Smooth muscle cell (in vitro differentiated cells): ENCODE measurements around the gene SYT7. TPM values are rescaled to one million over a fixed set of nuclear protein-coding genes. Genes with fewer than 3 reads are reported as not detected.

ENCODE experiments used
- DNase-seq: peaks from one replicate; lab custom pipeline; 2025; ENCODE audit not compliant: unreplicated experiment; lab: John Stamatoyannopoulos, UW
- H2AFZ ChIP-seq: fragments of 200-600 bp; sonication (generic); 2 replicates; pipeline ENCODE4 v1.6.0; 2016; ENCODE audit warnings: antibody characterized with exemption, low read depth, mild to moderate bottlenecking
- H3F3A ChIP-seq: fragments of 200-600 bp; sonication (generic); 2 replicates; pipeline ENCODE4 v1.6.0; 2017; ENCODE audit warnings: antibody characterized with exemption, low read depth
- H3K27ac ChIP-seq: fragments of 200-600 bp; sonication (generic); 2 replicates; pipeline ENCODE4 v1.5.1; 2016; ENCODE audit warnings: low read depth, mild to moderate bottlenecking
- H3K27me3 ChIP-seq: fragments of 200-600 bp; sonication (generic); 2 replicates; pipeline ENCODE4 v1.6.1; 2016; ENCODE audit warnings: low read depth, mild to moderate bottlenecking
- H3K36me3 ChIP-seq: fragments of 200-600 bp; sonication (generic); 2 replicates; pipeline ENCODE4 v1.5.1; 2016; ENCODE audit warnings: low read depth
- H3K4me1 ChIP-seq: fragments of 200-600 bp; sonication (generic); 2 replicates; pipeline ENCODE4 v1.5.1; 2016; ENCODE audit warnings: low read depth
- H3K4me2 ChIP-seq: fragments of 200-600 bp; sonication (generic); 2 replicates; pipeline ENCODE4 v1.6.0; 2016; ENCODE audit warnings: mild to moderate bottlenecking
- H3K4me3 ChIP-seq: fragments of 200-600 bp; sonication (generic); 2 replicates; pipeline ENCODE4 v1.5.1; 2016; ENCODE audit warnings: mild to moderate bottlenecking
- H3K79me2 ChIP-seq: fragments of 200-600 bp; sonication (generic); 2 replicates; pipeline ENCODE4 v1.6.0; 2016; ENCODE audit warnings: low read depth, mild to moderate bottlenecking
- H3K9ac ChIP-seq: fragments of 200-600 bp; sonication (generic); 2 replicates; pipeline ENCODE4 v1.6.0; 2016; ENCODE audit warnings: low read depth
- H3K9me3 ChIP-seq: fragments of 200-600 bp; sonication (generic); replicated peaks from 2 replicates; pipeline ENCODE4 v1.5.1; 2016; ENCODE audit warnings: low read depth
- H4K20me1 ChIP-seq: fragments of 200-600 bp; sonication (generic); 2 replicates; pipeline ENCODE4 v1.6.0; 2016; ENCODE audit warnings: low read depth
- WGBS: methylation state at CpG from one replicate; pipeline ENCODE4 v1.1.7; 2016; ENCODE audit warnings: low lambda C conversion rate; 5-methylcytosine and 5-hydroxymethylcytosine counted together
- polyA plus RNA-seq: library from polyadenylated mRNA; unstranded; fragments of >200 nt; fragmentation: Nextera tagmentation; extraction: Ambion mirVana; gene quantifications from 2 replicates; pipeline ENCODE4 v1.2.1, GENCODE V29; 2016
- total RNA-seq: library from RNA; depleted of rRNA; stranded (reverse); fragments of >200 nt; gene quantifications from 2 replicates; pipeline ENCODE4 v1.2.3, GENCODE V29; 2014
- TF ChIP-seq, protein P1 (sequence below): fragments of 200-600 bp; sonication (generic); IDR thresholded peaks from 2 replicates; pipeline ENCODE4 v1.5.1; 2017; ENCODE audit warnings: borderline replicate concordance, mild to moderate bottlenecking, antibody characterized with exemption; ENCODE audit not compliant: insufficient read depth, poor library complexity, severe bottlenecking

The SYT7 gene
- total and polyA plus RNA-seq, 2 experiments from 2014 or later: 0.79 to 4.0 TPM

DNA sequence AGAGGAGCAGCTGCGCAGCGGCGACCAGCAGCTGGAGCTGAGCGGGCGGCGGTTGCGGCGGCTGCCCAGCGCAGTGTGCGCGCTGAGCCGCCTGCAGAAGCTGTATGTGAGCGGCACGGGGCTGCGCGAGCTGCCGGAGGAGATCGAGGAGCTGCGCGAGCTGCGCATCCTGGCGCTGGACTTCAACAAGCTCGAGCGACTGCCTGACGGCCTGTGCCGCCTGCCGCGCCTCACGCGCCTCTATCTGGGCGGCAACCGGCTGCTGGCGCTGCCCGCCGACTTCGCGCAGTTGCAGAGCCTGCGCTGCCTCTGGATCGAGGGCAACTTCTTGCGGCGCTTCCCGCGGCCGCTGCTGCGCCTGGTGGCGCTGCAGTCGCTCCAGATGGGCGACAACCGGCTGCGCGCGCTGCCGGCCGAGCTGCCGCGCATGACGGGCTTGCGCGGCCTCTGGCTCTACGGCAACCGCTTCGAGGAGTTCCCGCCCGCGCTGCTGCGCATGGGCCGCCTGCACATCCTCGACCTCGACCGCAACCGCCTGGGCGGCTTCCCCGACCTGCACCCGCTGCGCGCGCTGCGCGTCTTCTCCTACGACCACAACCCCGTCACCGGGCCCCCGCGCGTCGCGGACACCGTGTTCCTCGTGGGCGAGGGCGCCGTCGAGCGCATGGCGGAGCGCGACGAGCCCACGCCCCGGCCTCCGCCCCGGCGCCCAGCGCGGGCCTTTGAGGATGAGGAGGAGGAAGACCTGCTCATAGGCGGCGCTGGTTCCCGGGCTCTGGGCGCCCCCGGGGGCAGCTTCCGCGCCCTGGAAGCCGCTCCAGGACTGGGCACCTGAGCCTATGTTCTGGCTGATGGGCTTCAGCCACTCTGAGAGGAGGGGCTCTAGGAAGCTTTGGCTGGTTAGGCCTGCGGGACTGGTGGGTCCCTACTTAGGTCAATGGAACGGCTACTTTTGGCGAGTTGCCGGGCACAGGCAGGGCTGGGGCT, 71.5 kb downstream of the SYT7 start:
- 7% methylated on average over 108 of the region's 117 CpGs for WGBS
- H3K4me2 ChIP-seq: peak overlapping the region; percentile 86
- no peak overlapping the region for H3K27ac ChIP-seq
- DNase-seq: peak; percentile 38
- H3F3A ChIP-seq: no peaks in the 10 kb centered on the region
- no peaks in the 10 kb centered on the region for H3K36me3 ChIP-seq
- H3K9me3 ChIP-seq: no peaks in the 10 kb centered on the region
- peaks cover 23% of the 10 kb centered on the region for H3K4me1 ChIP-seq
- H3K79me2 ChIP-seq: no peaks in the 10 kb centered on the region
- H4K20me1 ChIP-seq: no peaks in the 10 kb centered on the region
- no peak overlapping the region for H3K9ac ChIP-seq
- H3K27me3 ChIP-seq: peaks cover 32% of the 10 kb centered on the region
- H3K4me3 ChIP-seq: peak overlapping the region; percentile 44
- peak overlapping the region; percentile 68 for H2AFZ ChIP-seq
- TF ChIP-seq, protein P1, sequence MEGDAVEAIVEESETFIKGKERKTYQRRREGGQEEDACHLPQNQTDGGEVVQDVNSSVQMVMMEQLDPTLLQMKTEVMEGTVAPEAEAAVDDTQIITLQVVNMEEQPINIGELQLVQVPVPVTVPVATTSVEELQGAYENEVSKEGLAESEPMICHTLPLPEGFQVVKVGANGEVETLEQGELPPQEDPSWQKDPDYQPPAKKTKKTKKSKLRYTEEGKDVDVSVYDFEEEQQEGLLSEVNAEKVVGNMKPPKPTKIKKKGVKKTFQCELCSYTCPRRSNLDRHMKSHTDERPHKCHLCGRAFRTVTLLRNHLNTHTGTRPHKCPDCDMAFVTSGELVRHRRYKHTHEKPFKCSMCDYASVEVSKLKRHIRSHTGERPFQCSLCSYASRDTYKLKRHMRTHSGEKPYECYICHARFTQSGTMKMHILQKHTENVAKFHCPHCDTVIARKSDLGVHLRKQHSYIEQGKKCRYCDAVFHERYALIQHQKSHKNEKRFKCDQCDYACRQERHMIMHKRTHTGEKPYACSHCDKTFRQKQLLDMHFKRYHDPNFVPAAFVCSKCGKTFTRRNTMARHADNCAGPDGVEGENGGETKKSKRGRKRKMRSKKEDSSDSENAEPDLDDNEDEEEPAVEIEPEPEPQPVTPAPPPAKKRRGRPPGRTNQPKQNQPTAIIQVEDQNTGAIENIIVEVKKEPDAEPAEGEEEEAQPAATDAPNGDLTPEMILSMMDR: peak; percentile 43

DNA sequence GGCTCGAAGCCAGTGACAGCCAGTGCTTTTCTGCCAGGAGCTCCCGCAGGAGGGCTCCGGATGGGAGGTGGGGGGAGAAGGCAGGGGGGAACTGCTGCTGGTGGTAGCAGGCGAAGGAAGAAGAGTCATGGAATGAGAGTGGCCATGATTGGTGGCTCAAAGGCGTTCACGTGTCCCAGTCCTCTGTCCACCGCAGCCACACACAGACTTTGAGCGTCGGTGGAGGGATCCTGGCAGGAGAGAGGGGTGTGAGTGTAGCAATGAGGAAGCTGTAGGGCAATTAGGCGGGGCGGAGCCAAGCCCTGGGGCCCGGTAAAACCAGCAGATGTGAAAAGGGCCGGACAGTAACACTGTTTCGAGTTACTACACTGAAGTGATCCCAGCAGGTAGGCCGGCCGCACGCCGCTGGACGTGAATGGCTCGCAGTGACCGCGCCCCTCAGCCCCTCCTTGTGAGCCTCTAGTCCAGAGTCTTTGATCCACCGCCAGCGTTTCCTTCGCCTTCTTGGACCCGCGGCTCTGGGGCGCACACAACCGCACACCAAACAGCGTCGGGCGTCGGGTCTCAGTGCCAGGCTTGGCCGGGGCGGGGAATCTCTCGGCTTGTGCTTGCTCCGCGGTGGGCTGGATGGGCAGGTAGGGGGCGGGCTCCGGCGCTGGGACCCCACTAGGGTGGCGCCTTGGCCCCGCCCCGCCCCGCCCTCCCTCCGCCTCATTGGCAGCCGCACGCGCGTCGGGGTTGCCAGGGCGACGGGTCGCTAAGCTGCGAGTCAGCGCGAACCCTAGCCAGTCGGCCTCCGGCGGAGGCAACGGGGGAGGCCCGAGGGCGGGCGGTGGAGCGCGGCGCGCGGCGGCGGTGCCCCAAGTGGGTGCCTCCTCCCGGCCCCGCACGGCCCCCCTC, 72.7 kb downstream of the SYT7 start, which contains the start of gene LRRC10B:
Gene LRRC10B (plus strand): TSS at position 788 of the 900 bp plus-strand sequence. CDS start 250 bp downstream, outside the sequence.
- Histone ChIP-seq H4K20me1 (no peaks in the 10 kb centered on the region), H3K9me3 (no peaks in the 10 kb centered on the region), H3K27ac (no peak within 1 kb of the TSS), H3K36me3 (no peaks in the 10 kb centered on the region), H3K4me2 (peak within 1 kb of the TSS; percentile 86), H3K9ac (no peak within 1 kb of the TSS), H3K4me1 (peaks cover 20% of the 10 kb centered on the region), H2AFZ (peak within 1 kb of the TSS; percentile 68), H3K79me2 (no peaks in the 10 kb centered on the region), H3K27me3 (peaks cover 32% of the 10 kb centered on the region), H3K4me3 (peak within 1 kb of the TSS; percentile 44), H3F3A (no peaks in the 10 kb centered on the region)
- no peak for DNase-seq
- WGBS: 5% methylated on average over 35 of the region's 74 CpGs
- TF ChIP-seq, protein P1: no peak

GRCh38 chr11:61507012-61507768, 73.7 kb downstream of the SYT7 start:
- H3K4me2 ChIP-seq: no peak overlapping the region
- H3K4me1 ChIP-seq: peaks cover 20% of the 10 kb centered on the region
- H3K27me3 ChIP-seq: peaks cover 32% of the 10 kb centered on the region
- WGBS: 81% methylated on average over 14 of the region's 14 CpGs
- TF ChIP-seq, protein P1: no peak
- no peak for DNase-seq
- no peaks in the 10 kb centered on the region for H3K36me3 ChIP-seq
- H2AFZ ChIP-seq: no peak overlapping the region
- H3K27ac ChIP-seq: no peak overlapping the region
- H3K9me3 ChIP-seq: no peaks in the 10 kb centered on the region
- no peaks in the 10 kb centered on the region for H4K20me1 ChIP-seq
- H3K9ac ChIP-seq: no peak overlapping the region
- no peaks in the 10 kb centered on the region for H3F3A ChIP-seq
- no peaks in the 10 kb centered on the region for H3K79me2 ChIP-seq
- H3K4me3 ChIP-seq: no peak overlapping the region
